ENCODE results near the gene SSX2IP. TPM values are rescaled to one million over a fixed set of nuclear protein-coding genes. Genes with fewer than 3 reads are reported as not detected.

The SSX2IP gene
- total and polyA plus RNA-seq, 9 of the 15 experiments (the other 6 are each of a cell fraction or from before 2014, with no cell fraction given): 20.6 to 96.7 (median 61.7) TPM

- H3K9me3 ChIP-seq (replicated peaks; ENCODE audit: control insufficient read depth, insufficient read depth, low read depth, low read length): no peaks in the 10 kb centered on the region
- no peaks in the 10 kb centered on the region for H3K36me3 ChIP-seq (ENCODE audit: control insufficient read depth, insufficient read depth, low read length)
- H4K20me1 ChIP-seq (replicated peaks; ENCODE audit: control insufficient read depth, insufficient read depth, low read length): no peaks in the 10 kb centered on the region
- no peak overlapping the region for H3K9ac ChIP-seq (ENCODE audit: insufficient read depth in 1 of 2, low read depth in 2 of 2, low read length in 2 of 2)
- H3K79me2 ChIP-seq (ENCODE audit: control insufficient read depth, insufficient read depth, low read length): no peaks in the 10 kb centered on the region
- no peak overlapping the region for H3K4me3 ChIP-seq
- CTCF ChIA-PET (ENCODE audit: low intra/inter-chr PET ratio): interaction anchor here (1.5 to 1.9 kb wide), 3 partner anchors 15 to 163 kb away, joined by 4 to 7 read pairs (median 7); no protein-coding TSS in a partner anchor
- TF ChIP-seq NR2C1 (IDR thresholded peaks at IDR 0.05) (peak; percentile 34; the same call in 1 of the 2 replicates), NR2C1 (tag; IDR thresholded peaks at IDR 0.05) (peak; percentile 27; the same call in 1 of the 2 replicates), FOXJ3 (CRISPR knock-in tag; IDR thresholded peaks at IDR 0.05) (no peak), ZNF165 (CRISPR knock-in tag; IDR thresholded peaks at IDR 0.05; ENCODE audit: borderline replicate concordance) (no peak), XRCC3 (IDR thresholded peaks at IDR 0.05) (no peak), CEBPB (tag; IDR thresholded peaks at IDR 0.05) (no peak)
- ATAC-seq (no peak), DNase-seq (ENCODE audit: extremely low read depth in 1 of 4, low spot score in 3 of 4) (no peak), FAIRE-seq (no peak)
- intact Hi-C loops (cut with micrococcal nuclease): loop anchor here (2.0 kb wide), 2 partner anchors 148 to 700 kb away; no protein-coding TSS in a partner anchor
- no peak overlapping the region for H2AFZ ChIP-seq (ENCODE audit: low read depth, low read length)
- no peaks in the 10 kb centered on the region for H3K27me3 ChIP-seq (ENCODE audit: control insufficient read depth in 2 of 2, insufficient read depth in 2 of 2, low read length in 2 of 2)
- no TSS peak for BruUV-seq (replicated peaks)
- H3K27ac ChIP-seq (ENCODE audit: extremely low read depth, low read depth, low read length): no peak overlapping the region
- no peaks in the 10 kb centered on the region for H3K9me1 ChIP-seq (ENCODE audit: control insufficient read depth, insufficient read depth, low read length)
- H3K4me1 ChIP-seq (replicated peaks in 1 of 2; ENCODE audit: control insufficient read depth in 2 of 2, insufficient read depth in 2 of 2, low read length in 2 of 2): peaks cover 7 to 14% of the 10 kb centered on the region in 2 experiments; a peak in 4 of 5 replicates
- WGBS (ENCODE audit: insufficient coverage, low coverage, missing lambda C conversion rate): 73% methylated on average over 1 of the region's 1 CpG
- in situ Hi-C loops (cut with MboI): loop anchor here (25.0 kb wide), 1 partner anchor 693 kb away; no protein-coding TSS in a partner anchor
- POLR2A ChIA-PET: interaction anchor here (1.4 kb wide), 1 partner anchor 28 kb away, joined by 4 read pairs; no protein-coding TSS in a partner anchor
- no peak overlapping the region for H3K4me2 ChIP-seq (ENCODE audit: insufficient read depth, low read length)
Observed at GRCh38 chr1:84605157-84605556, 85.1 kb downstream of the SSX2IP start.

Measured in K562 (cell line).